Inflammatory macrophage (primary cell): ENCODE results near the gene ZNF445.
"Not testable (repeated sequence)": the region's sequence is repeated elsewhere in the genome, so short reads cannot be mapped to it uniquely, and the experiment has no call there.

ENCODE experiments used
- DNase-seq, 2 donors: peaks; one replicate each; pipeline ENCODE4 v3.0.0-alpha.2; 2020 to 2022

ZNF445 gene

DNA sequence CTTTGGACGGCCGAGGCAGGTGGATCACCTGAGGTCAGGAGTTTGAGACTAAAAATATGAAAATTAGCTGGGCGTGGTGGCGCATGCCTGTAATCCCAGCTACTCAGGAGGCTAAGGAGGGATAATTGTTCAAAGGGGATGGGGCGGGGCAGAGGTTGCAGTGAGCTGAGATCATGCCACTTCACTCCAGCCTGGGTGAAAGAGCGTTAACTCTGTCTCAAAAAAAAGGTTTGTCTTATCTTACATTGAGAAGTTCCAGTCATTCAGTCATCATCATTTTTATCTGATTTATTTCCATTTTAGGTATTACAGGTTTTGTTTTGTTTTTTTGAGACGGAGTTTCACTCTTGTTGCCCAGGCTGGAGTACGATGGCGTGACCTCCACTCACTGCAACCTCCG is 2.6 kb downstream of the ZNF445 start:
- DNase-seq: not testable (repeated sequence)

DNA sequence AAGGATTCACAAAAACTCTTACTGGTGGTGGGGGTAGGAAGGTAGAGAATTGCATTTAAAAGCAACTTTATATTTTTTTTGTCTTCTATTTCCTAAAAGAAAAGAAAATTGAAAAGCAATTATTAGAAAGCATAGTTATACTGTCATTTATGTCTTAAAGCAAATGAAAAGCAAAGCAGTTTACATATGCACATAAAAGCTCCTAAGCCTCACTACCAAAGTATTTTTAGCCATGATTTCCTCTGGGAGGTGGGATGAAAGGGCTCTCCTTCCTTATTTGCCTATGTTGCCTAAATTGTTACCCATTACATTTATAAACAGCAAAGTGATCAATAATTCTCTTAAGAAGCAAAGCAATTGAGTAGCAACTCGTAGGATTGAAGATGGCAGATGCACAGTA is 7.0 kb downstream of the ZNF445 start:
- DNase-seq: no peak

DNA sequence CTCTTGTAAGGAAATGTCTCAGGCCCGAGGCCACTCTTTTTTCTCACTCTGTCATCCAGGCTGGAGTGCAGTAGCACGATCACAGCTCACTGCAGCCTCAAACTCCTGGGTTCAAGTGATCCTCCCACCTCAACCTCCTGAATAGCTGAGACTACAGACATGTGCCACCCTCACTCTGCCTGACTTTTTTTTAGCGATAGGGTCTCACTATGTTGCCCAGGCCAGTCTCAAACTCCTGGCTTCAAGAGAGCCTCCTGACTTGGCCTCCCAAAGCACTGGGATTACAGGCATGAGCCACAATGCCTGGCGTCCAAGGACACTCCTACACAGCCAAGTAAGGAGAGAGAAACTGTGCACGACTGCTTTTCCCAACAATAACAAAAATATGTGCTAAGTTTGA is 7.6 kb downstream of the ZNF445 start:
- no peak for DNase-seq

DNA sequence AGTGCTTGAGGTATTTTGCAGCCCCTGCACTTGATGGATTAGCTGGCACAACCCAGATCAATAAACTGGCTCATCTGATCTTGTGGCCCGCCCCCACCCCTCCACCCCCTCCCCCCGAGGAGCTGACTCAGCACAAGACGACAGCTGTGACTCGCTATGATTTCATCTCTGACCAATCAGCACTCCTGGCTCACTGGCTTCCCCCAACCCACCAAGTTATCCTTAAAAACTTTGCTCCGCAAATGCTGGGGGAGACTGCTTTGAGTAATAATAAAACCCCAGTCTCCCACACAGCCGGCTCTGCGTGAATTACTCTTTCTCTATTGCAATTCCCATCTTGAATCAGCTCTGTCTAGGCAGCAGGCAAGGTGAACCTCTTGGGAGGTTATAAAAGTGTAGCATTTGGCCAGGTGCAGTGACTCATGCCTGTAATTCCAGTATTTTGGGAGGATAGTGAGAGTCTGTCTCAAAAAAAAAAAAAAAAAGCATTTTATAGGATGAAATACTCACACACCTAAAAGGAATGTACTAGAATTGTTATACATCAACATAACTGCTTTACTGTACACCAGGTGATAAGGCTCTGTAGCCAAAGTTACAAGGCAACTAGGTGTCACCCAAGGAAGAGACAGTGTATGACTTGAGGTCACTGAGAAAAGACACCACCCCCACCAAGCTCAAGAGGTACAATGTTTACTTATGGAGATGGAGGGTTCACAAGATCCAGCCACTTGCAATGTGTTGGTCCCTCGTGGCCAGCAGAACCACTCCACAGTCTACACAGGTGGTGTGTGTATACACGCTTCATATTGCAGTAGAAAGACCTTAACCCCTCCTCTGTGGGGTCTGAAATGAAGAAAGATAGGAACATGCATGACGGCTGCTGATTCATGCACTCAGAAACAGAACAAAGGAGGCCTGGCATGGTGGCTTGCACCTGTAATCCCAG is 8.6 kb downstream of the ZNF445 start:
- peak in 1 of 2 donors; percentile 1 for DNase-seq

DNA sequence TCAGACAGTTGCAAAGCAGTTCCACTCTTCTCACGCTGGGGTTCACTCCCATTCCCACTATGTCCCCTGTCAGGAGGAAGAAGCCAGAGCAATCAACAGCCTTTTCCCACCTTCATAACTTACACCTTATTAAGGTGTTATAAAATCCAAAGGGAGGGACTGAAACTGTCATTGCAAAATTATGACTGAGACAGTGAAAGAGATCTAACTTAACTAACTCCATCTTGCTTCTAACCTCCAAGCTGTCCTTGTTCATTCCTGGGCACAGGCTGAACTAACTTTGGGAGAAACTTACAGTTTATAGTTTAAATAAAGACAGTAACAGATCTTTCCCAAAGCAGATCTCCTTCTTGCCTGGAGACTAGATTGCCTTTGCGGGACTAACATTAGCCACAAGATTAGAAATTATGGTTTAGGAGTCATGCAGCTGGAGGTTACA is 9.4 kb downstream of the ZNF445 start:
- DNase-seq: not testable (repeated sequence)

DNA sequence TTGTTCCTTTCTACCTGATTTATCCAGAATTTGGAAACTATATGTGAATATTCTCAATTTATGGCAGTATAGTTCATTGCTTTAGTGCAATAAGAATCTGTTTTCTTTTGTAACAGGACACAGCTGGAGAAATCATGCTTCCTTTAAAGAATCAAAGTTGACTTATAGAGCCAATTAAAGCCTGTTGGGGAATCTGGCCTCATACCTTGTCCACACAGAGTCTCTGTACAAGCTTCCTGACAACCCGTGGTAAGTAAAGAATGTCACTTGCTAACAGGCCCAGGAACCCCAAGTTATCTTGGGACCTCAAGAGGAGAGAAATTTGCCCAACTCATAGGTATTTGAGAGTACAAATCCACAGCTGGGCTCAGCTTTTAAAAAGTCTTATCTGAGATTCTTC is 10.2 kb downstream of the ZNF445 start:
- DNase-seq: no peak

DNA sequence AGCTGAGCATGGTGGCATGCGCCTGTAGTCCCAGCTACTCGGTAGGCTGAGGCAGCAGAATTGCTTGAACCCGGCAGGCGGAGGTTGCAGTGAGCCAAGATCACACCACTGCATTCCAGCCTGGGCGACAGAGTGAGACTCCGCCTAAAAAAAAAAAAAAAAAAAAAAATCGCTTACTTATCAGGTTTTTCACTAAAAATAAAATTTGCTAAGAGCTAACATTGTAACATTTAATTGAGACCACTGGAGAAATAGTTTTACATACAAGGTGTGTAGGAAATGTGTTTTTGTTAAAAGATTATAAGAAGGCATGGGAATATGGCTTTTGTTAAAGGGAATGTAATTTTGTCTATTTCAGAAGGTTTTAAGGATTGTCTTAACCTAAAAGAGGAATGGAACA is 12.6 kb downstream of the ZNF445 start:
- DNase-seq: not testable (repeated sequence)

DNA sequence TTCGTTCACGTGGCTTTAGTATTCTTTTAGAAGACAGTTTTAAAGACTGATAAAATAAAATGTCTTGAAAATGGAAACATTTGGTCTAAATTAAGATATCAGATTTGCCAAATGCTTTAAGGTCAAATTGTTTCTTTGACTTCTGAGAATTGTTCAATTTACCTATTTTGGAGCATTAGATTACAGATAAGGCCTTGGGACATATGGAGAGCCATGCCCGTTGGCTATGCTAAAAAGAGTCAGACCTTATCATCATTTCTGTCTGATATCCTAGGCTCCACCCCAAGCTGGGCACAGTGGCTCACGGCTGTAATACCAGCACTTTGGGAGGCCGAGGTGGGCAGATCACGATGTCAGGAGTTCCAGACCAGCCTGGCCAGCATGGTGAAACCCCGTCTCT is 13.0 kb downstream of the ZNF445 start:
- no peak for DNase-seq

DNA sequence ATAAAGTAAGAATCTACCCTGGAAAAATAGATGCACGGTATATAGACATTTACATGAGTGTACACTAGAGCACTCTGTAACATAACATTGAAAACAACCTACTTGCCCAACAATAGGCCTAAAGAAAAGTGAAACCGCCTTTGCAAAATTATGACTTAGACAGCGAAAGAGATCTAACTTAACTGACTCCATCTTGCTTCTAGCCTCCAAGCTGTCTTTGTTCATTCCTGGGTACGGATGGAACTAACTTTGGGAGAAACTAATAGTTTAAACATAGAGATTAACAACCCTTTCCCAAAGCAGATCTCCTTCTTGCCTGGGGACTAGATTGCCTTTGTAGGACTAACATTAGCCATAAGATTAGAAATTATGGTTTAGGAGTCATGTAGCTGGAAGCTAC is 17.4 kb downstream of the ZNF445 start:
- not testable (repeated sequence) for DNase-seq

DNA sequence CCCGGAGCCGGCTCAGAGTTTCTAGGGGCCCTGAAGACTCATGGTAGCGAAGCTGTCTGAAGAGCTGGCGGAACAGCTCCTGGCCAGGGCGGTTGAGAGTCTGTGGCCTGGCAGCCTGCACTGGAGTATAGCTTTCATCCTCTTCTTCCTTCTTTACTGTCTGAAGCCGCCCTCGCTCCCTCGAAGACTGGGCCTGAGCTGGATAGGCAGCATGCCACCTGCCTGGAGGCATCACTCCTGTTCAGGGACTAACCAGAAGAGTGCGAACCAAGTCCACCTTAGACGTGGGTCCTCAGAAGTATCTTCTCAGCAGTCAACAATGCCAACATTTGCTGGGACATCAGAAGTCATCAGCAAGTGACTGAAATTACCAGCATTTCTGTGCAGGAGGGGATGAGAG is 22.2 kb downstream of the ZNF445 start:
- DNase-seq: no peak

DNA sequence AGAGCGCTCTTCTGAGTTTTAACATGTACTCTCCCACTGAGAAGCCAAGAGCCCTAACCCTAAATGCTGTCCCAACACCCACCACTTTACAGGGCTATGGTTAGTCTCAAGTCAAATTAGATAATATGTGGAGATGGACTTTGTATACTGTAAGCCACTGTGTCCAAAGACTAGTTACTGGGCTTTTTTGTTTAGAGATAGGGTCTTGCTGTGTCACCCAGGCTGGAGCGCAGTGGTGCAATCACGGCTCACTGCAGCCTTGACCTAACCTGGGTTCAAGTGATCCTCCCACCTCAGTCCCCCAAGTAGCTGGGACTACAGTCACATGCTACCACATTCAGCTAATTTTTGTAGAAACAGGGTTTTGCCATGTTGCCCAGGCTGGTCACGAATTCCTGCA is 23.2 kb downstream of the ZNF445 start:
- DNase-seq: no peak

DNA sequence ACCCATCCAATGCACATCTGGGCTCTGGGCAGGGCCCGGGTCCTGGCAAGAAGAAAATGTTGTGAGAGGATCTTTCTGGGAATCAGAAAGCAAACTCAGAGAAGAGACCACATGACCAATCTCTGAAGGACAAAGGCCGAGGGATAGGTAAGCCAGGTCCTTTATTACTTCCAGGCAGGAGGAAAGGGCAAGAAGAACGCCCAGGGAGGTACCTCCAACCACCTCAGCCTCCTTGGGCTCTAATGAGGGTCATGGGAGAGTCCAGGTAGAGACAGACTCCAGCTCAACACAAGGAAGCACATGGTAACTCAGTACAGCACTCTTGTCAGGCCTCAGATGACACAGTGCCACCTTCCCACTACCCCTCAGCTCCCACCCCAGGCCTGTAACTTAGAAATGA is 26.0 kb downstream of the ZNF445 start:
- no peak for DNase-seq

DNA sequence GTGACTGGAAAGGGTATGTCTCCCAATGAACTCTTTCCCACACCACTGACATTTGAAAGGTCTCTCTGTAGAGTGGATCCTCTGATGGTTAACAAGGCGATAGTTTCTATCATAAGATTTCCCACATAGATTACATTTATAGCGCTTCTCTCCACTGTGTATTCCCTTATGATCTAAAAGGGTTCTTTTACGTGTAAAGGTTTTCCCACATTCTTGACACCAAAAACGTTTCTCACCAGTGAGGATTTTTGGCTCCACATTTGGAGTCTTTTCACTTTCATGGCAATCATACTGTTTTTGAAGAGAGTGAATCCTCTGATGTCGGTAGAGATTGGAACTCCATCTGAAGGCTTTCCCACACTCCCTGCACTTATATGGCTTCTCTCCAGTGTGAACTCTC is 30.5 kb downstream of the ZNF445 start:
- DNase-seq: no peak

DNA sequence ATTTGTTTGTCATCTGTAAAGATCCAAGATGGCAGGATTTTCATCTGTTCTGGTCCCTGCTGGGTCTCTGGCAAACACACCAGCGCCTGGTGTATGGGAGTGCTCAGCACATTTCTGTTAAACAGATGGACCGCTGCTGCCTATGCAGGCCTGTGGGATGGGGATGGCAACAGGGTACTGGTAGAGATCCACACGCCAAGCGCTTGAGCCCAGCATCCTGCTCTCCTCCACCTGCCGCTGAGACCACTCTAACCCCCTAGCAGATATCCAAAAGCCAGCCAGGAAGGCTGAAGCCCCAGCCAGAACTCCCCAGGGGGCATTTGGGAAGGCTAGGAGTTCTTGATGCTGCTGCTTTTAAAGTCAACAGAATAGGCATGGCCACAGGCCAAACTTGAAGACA is 31.7 kb downstream of the ZNF445 start:
- no peak for DNase-seq

DNA sequence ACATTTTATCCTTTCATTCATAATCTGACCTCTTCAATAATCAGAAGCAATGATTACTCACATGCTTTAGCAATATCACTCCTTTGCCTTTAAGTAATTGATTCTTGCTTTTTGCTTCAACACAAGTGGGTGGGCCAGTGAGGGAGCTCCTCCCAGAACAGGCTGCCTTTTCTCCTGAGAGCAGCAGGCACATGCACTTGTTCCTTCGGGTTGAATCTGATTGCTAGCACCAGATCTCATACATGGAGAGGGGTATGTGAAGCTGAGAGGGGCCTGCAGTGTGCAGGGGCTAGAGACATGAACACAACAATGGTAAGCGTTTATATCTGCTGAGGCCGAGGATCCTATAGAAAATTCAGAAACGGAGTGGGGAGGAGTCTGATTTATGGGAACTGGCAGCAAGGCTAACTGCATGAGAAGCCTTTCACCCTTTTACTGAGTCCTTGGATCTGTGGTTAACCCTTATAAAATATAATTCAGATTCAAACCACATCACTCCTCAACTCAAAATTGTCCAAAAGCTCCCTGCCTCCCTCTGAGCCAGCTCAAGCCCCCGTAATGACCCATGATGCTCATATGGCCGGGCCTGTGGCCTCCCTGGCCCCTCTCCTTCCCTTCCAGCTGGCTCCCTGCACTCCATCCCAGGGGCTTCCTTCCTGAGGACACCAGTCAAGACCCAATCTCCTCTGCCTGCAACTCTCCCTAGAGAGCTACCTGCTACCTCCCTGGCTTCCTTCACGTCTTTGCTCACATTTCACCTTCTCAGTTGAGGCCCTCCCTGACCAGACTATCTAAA is 32.4 kb downstream of the ZNF445 start:
- no peak for DNase-seq

DNA sequence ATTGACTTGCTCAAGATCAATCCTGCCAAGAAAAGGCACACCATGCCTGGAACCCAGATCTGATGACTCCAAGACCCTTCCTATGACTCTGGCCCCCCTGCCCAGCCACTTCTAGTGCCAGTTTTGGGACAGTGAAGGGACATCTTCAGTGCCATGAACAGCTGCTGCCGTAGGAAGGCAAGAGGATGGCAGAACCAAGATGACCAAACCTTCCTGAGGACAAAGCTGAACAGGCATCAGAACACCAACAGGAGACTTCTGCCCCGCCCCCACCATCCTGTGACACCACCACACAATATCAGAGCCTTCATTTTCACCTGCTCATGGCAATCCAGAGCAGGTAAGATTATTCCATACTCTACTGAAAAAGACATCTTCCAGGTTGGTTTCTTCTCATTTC is 33.0 kb downstream of the ZNF445 start:
- no peak for DNase-seq

DNA sequence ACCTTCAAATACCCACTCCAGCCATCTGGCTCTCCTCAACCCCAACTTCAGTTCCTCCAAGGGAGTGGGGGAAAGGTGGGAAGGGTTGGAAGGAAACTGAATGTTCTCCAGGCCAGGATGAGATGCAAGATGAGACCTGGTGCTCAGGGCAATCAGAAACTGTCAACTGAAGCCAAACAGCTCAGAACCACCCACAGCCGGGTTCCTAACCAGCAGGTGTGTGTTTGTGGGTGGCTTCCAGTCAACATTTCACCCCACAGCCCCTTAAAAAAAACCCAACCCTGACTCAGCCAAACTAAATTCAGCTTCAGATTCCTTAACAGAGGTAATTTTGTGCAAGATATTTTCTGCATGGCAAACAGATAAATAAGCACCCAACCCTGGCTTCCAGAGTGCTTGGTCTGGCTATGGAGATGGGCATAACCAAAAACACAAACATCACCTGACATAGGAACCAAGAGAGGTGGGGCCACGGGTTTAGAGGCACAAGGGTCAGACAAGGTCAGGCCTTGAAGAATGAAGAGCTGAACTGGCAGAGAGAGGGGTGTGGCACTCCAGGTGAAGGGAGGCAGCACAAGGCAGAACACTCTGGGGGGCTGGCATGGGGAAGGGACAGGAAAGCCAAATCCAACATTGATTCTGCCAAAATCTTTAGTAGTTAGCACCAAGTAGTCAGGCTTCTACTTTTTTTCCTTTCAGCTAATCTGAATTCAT is 34.7 kb downstream of the ZNF445 start:
- no peak for DNase-seq

DNA sequence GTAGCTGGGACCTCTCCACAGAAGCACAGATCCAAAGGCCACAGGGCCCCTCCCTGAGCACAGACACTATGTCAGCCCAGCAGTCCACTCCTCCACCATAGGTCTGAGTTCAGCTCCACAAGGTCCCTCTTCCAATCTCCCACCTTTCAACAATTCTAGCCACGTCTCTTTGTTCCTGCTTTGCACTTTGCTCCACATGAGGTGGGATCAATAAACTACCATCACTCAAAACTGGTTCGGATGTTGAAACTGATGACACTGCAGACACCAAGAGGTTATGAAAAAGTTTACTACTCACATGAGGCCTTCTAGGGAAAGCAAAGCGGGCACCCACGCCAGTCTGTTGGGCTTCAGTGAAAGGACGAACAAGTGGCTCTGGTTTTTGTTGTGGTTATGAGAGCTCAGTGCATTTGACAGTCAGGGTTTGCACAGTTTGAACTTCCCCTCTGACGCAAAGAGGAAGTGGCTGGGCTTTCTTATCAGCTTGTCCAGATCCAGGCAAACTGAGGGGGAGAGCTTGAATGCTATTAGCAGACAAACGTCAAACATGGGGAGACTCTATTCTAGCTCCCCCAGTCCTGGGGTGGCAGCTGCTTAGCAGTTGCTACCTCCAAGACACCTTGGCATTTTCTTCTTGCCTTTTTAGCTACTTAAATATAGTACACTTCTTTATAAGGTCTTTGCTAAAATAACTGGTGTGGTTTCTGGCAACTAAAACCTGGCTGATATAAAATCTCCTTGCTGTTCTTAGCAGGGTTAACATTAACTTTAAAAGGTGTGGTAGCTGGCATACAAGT is 37.8 kb downstream of the ZNF445 start:
- peak; percentile 98 for DNase-seq

DNA sequence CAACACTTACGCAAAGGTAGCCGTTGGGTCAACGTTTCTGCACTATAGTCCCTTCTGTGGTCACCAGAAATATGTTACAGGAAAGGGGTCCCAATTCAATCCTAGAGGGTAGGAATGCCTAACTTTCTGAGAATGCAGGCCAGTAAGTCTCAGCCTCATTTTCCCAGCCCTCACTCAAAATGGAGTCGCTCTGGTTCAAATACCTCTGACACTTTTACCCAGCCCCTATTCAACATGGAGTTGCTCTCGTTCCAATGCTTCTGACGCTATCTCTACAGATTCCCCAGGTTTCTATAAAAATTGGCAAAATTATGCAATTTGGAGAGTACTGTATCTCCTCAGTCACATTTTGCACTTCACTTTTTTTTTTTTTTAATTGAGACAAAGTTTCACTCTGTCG is 39.7 kb downstream of the ZNF445 start:
- DNase-seq: no peak

DNA sequence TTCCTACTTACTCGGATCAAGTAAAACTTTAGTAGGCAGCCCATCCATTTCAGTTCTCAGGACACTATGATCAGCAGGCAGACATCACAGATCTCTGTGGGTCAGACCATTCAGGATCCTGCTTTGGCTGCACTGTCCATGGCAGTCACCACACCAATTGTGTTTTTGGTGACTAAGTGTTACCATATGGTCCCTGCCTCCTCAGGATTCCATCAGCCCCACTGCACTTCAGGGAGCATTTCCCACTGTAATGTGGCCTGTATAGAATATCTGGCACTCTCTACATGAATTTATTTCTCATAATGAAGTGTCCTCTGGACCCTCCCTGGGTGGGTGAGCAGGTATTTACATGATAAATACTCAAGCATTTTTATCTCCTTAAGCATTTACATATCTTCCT is 41.3 kb downstream of the ZNF445 start:
- no peak for DNase-seq

DNA sequence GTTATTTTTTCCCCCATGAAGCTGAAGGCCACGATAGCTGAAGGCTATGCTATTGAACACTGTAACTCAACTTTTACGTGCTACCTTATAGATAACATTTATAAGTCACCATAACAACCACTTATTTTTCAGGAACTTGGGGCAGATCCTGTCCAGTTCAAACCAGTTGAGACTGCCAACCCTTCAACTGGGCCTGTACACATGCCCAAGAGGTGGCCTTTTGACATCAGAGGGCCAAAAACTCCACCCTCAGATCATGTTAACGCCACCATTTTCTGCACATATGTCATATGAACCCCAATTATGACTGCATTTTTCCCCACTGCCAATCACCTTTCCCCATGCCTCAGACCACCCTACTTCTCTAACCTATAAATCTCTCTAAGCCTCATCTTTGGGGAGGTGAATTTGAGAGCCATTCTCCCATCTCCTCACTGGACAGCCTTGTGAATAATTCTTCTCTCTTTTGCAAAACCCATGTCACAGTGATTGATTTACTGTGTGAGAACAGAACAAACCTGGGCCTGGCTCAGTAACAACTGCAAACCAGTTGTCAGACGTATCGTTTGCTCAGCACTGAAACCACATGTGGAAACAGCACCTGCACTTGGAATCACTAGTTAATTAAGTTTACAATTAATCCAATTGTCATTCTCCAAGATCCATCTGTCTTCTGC is 42.5 kb downstream of the ZNF445 start:
- no peak for DNase-seq

DNA sequence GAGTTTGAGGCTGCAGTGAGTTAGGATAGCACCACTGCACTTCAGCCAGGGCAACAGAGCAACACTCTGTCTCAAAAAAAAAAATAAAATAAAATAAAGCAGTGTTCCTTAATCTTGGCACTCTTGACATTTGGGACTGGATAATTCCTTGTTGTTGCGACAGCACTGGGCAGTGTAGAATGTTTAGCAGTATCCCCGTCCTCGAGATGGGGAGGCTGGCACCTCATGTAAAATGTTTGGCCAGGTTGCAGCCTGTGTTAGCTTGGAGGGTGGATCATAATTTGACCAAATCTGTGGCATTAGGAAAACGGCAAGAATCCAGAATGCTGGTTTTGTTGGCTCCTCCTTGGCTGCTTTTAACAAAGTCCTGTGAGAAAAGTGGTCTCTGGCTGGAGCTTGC is 47.0 kb downstream of the ZNF445 start:
- no peak for DNase-seq
